ENCODE data around the gene APBA1. TPM values are rescaled to one million over a fixed set of nuclear protein-coding genes. Genes with fewer than 3 reads are reported as not detected.

APBA1 gene
- total and polyA plus RNA-seq, 4 donors, result 0.95 to 8.1 (median 2.8) TPM

DNA sequence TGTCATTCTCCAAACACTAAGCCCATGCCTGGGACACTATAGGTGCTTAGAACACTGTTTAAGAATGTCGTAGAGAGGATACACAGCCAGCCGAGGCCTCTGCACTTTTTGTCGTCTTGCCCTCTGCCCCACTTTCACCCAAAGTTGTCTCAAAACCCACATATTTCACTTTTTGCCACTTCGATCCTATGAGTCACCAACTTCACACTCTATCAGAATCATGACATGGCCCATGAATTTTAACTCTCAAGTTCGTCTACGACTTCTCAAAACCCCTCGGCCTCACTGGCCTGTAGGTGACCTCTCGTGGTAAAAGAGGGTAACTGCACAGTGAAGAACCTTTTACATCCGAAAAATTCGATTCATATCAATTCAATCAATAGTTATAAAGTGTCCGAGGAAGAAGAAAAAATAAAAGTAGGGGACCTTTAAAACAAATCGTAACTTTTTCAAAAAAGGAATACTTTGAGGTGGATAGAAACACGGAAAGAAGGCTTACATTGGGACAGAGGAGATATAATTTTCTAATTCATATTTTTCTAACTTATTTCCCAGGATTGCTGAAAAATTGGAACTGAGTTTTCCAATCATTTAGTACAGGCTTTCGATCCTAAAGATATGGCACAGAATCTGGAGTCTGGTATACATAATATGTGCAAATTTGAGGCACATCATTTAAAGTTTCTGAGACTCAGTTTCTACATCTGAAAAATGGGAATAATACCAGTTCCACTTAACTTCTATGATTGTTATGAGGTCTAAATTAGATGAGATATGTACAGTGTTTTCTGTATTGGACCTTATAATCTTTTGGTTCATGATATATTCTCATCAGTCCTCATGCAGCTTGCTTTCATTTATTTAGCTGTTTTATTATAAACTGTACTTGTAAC, 122.6 kb downstream of the APBA1 start:
- no peaks in the 10 kb centered on the region for H3K36me3 ChIP-seq (ENCODE audit: control insufficient read depth in 4 of 4, insufficient read depth in 4 of 4, low read length in 4 of 4)
- 20 to 24% methylated on average over 14 of the region's 14 CpGs for WGBS, 2 donors
- TF ChIP-seq, protein P1, sequence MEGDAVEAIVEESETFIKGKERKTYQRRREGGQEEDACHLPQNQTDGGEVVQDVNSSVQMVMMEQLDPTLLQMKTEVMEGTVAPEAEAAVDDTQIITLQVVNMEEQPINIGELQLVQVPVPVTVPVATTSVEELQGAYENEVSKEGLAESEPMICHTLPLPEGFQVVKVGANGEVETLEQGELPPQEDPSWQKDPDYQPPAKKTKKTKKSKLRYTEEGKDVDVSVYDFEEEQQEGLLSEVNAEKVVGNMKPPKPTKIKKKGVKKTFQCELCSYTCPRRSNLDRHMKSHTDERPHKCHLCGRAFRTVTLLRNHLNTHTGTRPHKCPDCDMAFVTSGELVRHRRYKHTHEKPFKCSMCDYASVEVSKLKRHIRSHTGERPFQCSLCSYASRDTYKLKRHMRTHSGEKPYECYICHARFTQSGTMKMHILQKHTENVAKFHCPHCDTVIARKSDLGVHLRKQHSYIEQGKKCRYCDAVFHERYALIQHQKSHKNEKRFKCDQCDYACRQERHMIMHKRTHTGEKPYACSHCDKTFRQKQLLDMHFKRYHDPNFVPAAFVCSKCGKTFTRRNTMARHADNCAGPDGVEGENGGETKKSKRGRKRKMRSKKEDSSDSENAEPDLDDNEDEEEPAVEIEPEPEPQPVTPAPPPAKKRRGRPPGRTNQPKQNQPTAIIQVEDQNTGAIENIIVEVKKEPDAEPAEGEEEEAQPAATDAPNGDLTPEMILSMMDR (IDR thresholded peaks at IDR 0.05; ENCODE audit: control extremely low read depth, extremely low read depth), result peak; percentile 52
- ATAC-seq (ENCODE audit: insufficient read depth, low FRiP score) (peak; percentile 75), DNase-seq (peak; percentile 23 to 66 (median 60))
- no peaks in the 10 kb centered on the region for H3K9me3 ChIP-seq (ENCODE audit: control insufficient read depth in 4 of 4, insufficient read depth in 3 of 4, low read length in 3 of 4)
- no peak overlapping the region for H3K27ac ChIP-seq (ENCODE audit: low read depth in 1 of 2, low read length in 1 of 2)
- no peaks in the 10 kb centered on the region for H3K27me3 ChIP-seq (ENCODE audit: control insufficient read depth in 3 of 3, insufficient read depth in 3 of 3, low read length in 2 of 3)
- H3K9ac ChIP-seq (ENCODE audit: insufficient read depth in 1 of 2, low read length in 2 of 2), result no peak overlapping the region
- no peak overlapping the region for H3K4me3 ChIP-seq
- H3K4me1 ChIP-seq (ENCODE audit: control insufficient read depth in 5 of 5, insufficient read depth in 5 of 5, low read length in 5 of 5), result no peaks in the 10 kb centered on the region

DNA sequence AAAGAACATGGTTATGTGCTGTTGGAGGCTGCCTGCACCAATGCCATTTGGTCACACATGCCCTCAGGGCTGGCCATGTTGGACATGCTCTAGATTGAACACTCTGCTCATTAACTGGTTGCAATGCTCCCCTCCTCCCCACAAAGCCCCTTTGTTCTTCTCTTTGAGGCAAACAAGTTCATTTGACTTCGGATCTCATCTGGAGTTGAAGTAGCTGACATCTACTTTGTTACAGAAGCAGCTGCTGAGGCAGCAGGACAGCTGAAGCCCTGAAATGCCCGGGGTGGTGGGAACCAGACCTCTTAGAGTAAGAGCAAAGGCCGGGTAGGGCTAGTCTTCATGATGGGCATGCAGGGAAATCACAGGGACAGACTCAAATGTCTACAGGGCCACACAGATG, 123.5 kb downstream of the APBA1 start:
- no peaks in the 10 kb centered on the region for H3K4me1 ChIP-seq (ENCODE audit: control insufficient read depth in 5 of 5, insufficient read depth in 5 of 5, low read length in 5 of 5)
- 87% methylated on average over 3 of the region's 3 CpGs for WGBS, 2 donors
- TF ChIP-seq, protein P1 (IDR thresholded peaks at IDR 0.05; ENCODE audit: control extremely low read depth, extremely low read depth), result no peak
- no peak overlapping the region for H3K27ac ChIP-seq (ENCODE audit: low read depth in 1 of 2, low read length in 1 of 2)
- H3K9ac ChIP-seq (ENCODE audit: insufficient read depth in 1 of 2, low read length in 2 of 2), result no peak overlapping the region
- H3K4me3 ChIP-seq, result no peak overlapping the region
- DNase-seq (no peak), ATAC-seq (ENCODE audit: insufficient read depth, low FRiP score) (no peak)
- H3K27me3 ChIP-seq (ENCODE audit: control insufficient read depth in 3 of 3, insufficient read depth in 3 of 3, low read length in 2 of 3), result no peaks in the 10 kb centered on the region
- H3K36me3 ChIP-seq (ENCODE audit: control insufficient read depth in 4 of 4, insufficient read depth in 4 of 4, low read length in 4 of 4), result no peaks in the 10 kb centered on the region
- no peaks in the 10 kb centered on the region for H3K9me3 ChIP-seq (ENCODE audit: control insufficient read depth in 4 of 4, insufficient read depth in 3 of 4, low read length in 3 of 4)

DNA sequence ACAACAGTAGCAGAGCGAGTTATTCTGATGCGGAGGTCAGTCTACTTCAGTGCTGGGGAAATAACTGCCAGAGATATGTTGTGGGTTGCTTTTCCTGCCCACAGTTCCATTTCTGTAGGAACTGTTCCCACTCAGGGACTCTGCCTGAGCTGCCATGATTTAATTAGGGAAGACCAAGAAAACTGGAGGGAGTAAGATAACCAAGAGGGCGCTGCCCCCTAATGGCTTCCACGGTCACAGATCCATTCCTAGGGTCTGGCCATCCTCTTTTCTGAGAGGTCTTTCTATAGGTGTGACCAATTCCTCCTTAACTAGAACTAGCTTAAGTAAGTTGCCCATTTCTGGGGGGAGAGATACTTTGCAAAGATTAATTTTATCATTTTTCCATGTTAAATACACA, 125.9 kb downstream of the APBA1 start:
- Histone ChIP-seq H3K9ac (ENCODE audit: insufficient read depth in 1 of 2, low read length in 2 of 2) (no peak overlapping the region), H3K4me3 (no peak overlapping the region), H3K4me1 (ENCODE audit: control insufficient read depth in 5 of 5, insufficient read depth in 5 of 5, low read length in 5 of 5) (peaks cover 0 to 7% (median 0%) of the 10 kb centered on the region in 5 donors), H3K27ac (ENCODE audit: low read depth in 1 of 2, low read length in 1 of 2) (no peak overlapping the region), H3K9me3 (ENCODE audit: control insufficient read depth in 4 of 4, insufficient read depth in 3 of 4, low read length in 3 of 4) (no peaks in the 10 kb centered on the region), H3K36me3 (ENCODE audit: control insufficient read depth in 4 of 4, insufficient read depth in 4 of 4, low read length in 4 of 4) (no peaks in the 10 kb centered on the region), H3K27me3 (ENCODE audit: control insufficient read depth in 3 of 3, insufficient read depth in 3 of 3, low read length in 2 of 3) (no peaks in the 10 kb centered on the region)
- TF ChIP-seq, protein P1 (IDR thresholded peaks at IDR 0.05; ENCODE audit: control extremely low read depth, extremely low read depth), result no peak
- 71 to 77% methylated on average over 4 of the region's 4 CpGs for WGBS, 2 donors
- ATAC-seq (ENCODE audit: insufficient read depth, low FRiP score) (no peak), DNase-seq (peak in 2 of 3 donors; percentile 23 to 36)
